HG02981 (cell line): ENCODE results near the gene PPP1R3G.
"Not testable (repeated sequence)": the region's sequence is repeated elsewhere in the genome, so short reads cannot be mapped to it uniquely, and the experiment has no call there.

Experiments
- ATAC-seq: cut with Tn5 transposase; IDR thresholded peaks from one replicate; pipeline ENCODE4 v1.9.1; 2021; ENCODE audit warnings: mild to moderate bottlenecking, moderate library complexity; ENCODE audit not compliant: unreplicated experiment

The PPP1R3G gene

GRCh38 chr6:5084781-5085647, at the start of gene PPP1R3G:
TSS of gene PPP1R3G (plus strand) at chr6:5085341. CDS start at chr6:5085486, 145 bp downstream.
- ATAC-seq: peak; percentile 46

GRCh38 chr6:5036269-5036668, 48.9 kb upstream of the PPP1R3G start:
- no peak for ATAC-seq

- ATAC-seq: no peak
Measured at GRCh38 chr6:5041955-5042354, 43.2 kb upstream of the PPP1R3G start.

GRCh38 chr6:5042436-5042835, 42.7 kb upstream of the PPP1R3G start:
- ATAC-seq: no peak

GRCh38 chr6:5044866-5045265, 40.3 kb upstream of the PPP1R3G start:
- no peak for ATAC-seq

GRCh38 chr6:5045416-5045815, 39.7 kb upstream of the PPP1R3G start:
- no peak for ATAC-seq

- no peak for ATAC-seq
Measured at GRCh38 chr6:5046430-5046829, 38.7 kb upstream of the PPP1R3G start.

- ATAC-seq: no peak
Measured at GRCh38 chr6:5050009-5050408, 35.1 kb upstream of the PPP1R3G start.

- ATAC-seq: no peak
Measured at GRCh38 chr6:5051394-5051793, 33.7 kb upstream of the PPP1R3G start.

GRCh38 chr6:5053038-5053437, 32.1 kb upstream of the PPP1R3G start:
- no peak for ATAC-seq

GRCh38 chr6:5053864-5054244, 31.3 kb upstream of the PPP1R3G start:
- ATAC-seq: no peak

GRCh38 chr6:5054245-5054873, 30.8 kb upstream of the PPP1R3G start:
- no peak for ATAC-seq

GRCh38 chr6:5055118-5055517, 30.0 kb upstream of the PPP1R3G start:
- ATAC-seq: no peak

- no peak for ATAC-seq
Measured at GRCh38 chr6:5058254-5058653, 26.9 kb upstream of the PPP1R3G start.

GRCh38 chr6:5059036-5059896, 25.9 kb upstream of the PPP1R3G start:
- no peak for ATAC-seq

- not testable (repeated sequence) for ATAC-seq
Measured at GRCh38 chr6:5060439-5060838, 24.7 kb upstream of the PPP1R3G start.

GRCh38 chr6:5061152-5061551, 24.0 kb upstream of the PPP1R3G start:
- no peak for ATAC-seq

GRCh38 chr6:5063617-5064016, 21.5 kb upstream of the PPP1R3G start:
- no peak for ATAC-seq

GRCh38 chr6:5066456-5067093, 18.6 kb upstream of the PPP1R3G start:
- no peak for ATAC-seq

GRCh38 chr6:5067305-5067704, 17.8 kb upstream of the PPP1R3G start:
- ATAC-seq: no peak
